ENCODE measurements around the gene GUCA1C.

GRCh38 chr3:108907194-108907593, 46.5 kb downstream of the GUCA1C start:
- TF ChIP-seq EZH2 (IDR thresholded peaks at IDR 0.05; ENCODE audit: low read length): no peak
- TF ChIP-seq, protein P1, sequence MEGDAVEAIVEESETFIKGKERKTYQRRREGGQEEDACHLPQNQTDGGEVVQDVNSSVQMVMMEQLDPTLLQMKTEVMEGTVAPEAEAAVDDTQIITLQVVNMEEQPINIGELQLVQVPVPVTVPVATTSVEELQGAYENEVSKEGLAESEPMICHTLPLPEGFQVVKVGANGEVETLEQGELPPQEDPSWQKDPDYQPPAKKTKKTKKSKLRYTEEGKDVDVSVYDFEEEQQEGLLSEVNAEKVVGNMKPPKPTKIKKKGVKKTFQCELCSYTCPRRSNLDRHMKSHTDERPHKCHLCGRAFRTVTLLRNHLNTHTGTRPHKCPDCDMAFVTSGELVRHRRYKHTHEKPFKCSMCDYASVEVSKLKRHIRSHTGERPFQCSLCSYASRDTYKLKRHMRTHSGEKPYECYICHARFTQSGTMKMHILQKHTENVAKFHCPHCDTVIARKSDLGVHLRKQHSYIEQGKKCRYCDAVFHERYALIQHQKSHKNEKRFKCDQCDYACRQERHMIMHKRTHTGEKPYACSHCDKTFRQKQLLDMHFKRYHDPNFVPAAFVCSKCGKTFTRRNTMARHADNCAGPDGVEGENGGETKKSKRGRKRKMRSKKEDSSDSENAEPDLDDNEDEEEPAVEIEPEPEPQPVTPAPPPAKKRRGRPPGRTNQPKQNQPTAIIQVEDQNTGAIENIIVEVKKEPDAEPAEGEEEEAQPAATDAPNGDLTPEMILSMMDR (optimal IDR thresholded peaks at IDR 0.05 in 1 of 3, IDR thresholded peaks at IDR 0.05 in 1 of 3, conservative IDR thresholded peaks at IDR 0.05 in 1 of 3; ENCODE audit: extremely low read depth in 1 of 3, insufficient read depth in 2 of 3, low read length in 3 of 3): no peak
